DMS153 treated with DMSO at 0.1 percent for 48 hours (cell line): ENCODE measurements around the gene ZCCHC4.
A peak's percentile ranks its signal among the peaks of the same experiment; 100 is the strongest.

ENCODE experiments used
- DNase-seq: peaks from one replicate; lab custom pipeline; 2025; ENCODE audit not compliant: unreplicated experiment; lab: John Stamatoyannopoulos, UW

ZCCHC4 gene, protein sequence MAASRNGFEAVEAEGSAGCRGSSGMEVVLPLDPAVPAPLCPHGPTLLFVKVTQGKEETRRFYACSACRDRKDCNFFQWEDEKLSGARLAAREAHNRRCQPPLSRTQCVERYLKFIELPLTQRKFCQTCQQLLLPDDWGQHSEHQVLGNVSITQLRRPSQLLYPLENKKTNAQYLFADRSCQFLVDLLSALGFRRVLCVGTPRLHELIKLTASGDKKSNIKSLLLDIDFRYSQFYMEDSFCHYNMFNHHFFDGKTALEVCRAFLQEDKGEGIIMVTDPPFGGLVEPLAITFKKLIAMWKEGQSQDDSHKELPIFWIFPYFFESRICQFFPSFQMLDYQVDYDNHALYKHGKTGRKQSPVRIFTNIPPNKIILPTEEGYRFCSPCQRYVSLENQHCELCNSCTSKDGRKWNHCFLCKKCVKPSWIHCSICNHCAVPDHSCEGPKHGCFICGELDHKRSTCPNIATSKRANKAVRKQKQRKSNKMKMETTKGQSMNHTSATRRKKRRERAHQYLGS

DNA sequence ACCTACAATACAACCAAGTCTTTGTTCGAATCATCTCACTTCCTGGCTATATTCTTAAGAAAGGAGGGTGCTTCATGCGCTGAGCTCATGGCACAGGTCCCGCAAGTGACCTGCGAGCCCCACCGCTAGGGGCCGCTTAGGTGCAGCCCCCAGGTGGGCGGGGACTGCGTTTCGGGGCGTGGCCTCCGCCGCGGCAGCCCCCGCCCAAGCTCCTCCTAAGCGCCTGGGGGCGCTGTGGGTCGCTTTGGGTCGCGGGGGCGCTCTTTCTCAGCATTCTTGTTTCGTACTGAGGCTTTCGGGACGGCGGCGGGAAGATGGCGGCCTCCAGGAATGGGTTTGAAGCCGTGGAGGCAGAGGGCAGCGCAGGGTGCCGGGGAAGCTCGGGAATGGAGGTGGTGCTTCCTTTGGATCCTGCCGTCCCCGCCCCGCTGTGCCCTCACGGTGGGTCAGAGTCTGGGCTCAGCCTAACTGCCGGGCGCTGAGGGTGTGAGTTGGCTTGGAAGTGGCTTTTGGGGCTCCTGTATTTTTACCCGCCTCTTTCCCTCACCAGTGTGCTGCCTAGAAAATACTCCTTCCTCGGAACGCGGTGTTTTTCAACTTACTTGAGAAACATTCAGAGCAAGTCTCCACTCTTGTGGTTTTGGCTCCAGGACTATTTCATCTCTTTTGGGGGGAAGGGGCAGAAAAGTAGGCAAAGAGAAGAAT, at the start of gene ZCCHC4:
TSS of gene ZCCHC4 (plus strand) at position 279 of the 705 bp plus-strand sequence. CDS start at position 315, 36 bp downstream.
- DNase-seq: peak; percentile 19

DNA sequence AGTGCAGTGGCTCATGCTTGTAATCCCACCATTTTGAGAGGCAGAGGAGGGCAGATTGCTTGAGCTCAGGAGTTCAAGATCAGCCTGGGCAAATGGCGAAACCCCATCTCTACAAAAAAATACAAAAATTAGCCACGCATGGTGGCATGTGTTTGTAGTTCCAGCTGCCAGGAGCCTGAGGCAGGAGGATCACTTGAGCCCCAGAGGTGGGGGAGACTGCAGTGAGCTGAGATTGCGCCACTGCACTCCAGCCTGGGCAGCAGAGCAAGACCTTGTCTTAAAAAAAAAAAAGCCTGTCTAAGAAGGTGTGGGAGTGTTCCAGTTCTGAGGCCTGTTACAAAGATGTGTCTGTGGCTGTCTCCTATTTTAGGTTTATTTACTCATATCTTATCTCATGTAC, 40.7 kb upstream of the ZCCHC4 start:
- no peak for DNase-seq

DNA sequence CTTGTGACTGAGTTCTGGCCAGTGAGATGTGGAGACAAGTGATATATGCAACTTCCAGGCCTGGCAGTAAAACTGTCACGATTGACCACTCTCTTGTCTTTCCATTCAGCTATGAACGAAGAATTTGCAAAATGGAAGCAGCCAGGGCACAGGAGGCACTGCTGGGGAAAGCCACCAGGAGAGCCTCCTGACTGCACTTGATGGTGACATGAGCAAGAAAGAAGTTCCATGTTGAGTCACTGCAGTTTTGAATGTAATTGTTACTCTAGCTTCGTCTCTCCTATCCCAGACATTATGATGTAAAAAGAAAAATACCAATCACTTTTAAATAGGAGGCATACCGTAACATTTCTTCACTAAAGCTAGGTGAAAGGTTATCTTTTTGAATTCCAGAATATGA, 32.4 kb upstream of the ZCCHC4 start:
- DNase-seq: no peak

DNA sequence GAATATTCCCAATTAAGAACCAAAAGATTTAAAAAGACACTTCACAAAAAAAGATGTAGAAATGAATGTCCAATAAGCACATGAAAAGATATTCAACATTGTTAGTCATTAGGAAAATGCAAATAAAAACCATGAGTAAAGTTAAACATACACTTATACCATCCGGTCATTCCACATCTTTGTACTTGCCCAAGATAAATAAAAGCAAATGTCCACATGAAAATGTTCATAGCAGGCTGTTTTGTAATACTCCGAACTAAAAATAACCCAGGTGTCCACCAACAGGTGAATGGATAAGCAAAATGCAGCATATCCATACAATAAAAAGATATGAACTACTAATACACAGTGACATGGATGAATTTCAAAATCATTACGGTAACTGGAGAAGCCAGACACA, 28.6 kb upstream of the ZCCHC4 start:
- no peak for DNase-seq

DNA sequence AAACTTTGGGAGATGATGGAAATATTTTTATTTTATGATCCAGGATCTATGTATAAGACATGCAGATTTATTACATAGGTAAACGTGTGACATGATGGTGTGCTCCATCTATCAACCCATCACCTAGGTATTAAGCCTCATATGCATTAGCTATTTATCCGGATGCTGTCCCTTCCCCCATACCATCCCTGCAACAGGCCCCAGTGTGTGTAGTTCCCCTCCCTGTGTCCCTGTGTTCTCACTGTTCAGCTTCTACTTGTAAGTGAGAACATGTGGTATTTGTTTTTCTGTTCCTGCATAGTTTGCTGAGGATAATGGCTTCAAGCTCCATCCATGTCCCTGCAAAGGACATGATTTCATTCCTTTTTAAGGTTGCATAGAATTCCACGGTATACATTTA, 28.1 kb upstream of the ZCCHC4 start:
- no peak for DNase-seq

DNA sequence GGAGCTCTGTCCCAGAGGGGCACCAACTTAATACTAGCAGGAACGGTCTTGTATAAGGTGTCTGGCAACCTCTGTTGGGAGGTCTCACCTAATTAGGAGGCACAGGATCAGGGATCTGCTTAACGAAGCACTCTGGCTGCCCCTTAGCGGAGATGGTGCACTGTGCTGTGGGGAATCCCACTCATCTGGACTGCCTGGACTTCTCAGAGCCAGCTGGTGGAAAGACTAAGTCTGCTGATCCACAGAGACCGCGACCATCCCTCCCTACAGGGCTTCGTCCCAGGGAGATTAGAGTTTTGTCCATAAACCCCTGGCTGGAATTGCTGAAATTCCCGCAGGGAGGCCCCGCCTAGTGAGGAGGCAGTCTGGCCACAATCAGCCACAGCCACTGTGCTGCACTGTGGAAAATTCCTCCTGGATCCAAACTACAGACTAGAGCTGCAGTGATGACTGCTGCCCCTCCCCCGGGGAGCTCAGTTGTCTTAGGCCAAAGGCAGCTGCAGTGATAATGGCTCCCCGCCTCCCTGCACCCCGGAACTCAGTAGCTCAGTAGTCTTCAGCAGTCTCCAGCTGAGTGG, 22.0 kb upstream of the ZCCHC4 start:
- no peak for DNase-seq

DNA sequence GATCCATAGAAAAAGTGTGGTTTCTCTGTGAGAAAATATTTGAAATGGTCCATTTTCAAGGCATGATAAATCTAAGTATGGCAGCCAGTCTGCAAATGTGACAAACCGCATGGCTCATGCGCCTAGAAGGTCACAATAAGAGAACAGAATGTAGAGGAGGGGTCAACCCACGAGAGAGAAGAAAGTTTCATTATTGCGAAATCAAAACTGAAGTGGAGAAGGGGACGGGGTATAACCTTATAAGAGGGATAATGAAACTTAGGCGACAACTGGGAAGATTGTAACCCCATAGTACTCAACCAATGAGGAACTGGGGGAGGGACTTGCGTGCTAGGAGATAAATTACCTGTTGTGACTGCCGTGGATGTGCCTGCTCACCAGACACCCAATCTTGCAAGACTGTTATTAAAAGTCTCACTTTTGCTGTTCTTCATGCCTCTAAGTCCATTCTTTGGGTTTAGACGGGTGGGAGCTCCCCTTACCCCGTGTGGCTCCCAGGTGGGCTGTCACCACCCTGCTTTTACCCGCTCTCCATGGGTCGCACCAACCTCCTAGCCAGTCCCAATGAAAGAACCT, 21.3 kb upstream of the ZCCHC4 start:
- no peak for DNase-seq

GRCh38 chr4:25297528-25298242, 14.9 kb upstream of the ZCCHC4 start:
- DNase-seq: no peak

DNA sequence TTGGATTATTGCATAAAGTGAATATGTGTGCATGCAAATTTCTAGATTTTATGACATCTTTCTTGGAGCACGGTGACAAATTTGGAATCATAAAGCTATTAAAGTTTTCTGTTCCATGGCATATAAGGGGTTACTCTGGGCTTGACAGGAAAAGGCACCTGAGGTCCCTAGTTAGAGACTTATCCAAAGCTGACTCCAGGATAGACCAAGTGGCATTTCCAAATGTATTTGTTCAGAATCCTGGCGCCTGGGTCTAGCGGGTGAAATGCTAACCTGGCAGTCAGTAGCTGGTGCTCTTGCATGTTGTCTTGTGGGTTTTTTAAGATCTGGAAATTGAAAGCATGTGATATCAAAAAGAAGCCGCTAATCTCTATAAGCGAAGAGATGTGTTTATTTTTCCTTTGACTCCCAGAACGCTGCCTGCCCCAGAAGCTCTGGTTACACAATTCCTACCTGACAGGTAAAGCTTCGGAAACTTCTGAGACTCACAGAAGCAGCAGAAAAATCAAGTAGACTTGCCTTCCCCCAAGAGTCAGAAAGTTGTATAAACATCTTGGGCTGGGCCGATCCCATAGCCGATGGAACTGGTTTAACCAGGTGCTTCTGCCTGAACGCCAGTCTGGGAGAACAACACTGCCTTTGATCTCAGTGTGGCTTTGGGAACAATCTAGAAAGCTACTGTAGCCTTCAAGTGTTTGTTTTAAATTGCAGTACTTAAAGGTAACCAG, 12.9 kb upstream of the ZCCHC4 start:
- peak; percentile 3 for DNase-seq

DNA sequence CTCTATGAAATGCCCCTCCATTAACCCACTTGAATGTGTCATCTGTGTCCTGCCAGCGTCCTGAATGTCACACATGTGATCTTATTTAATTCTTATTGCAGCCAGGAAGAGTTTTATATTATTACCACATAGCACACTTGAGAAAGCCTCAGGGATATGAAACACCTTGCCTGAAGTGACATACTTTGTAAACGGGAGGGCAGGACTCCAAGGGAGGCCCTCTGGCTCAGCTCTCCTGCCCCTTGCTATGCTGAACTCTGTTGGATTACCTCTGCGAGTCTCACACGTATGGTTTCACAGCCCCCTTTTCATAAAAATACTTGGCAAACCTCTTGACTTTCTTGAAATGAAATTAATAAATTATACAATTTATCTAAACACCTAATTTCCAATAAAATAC, 11.1 kb upstream of the ZCCHC4 start:
- no peak for DNase-seq

DNA sequence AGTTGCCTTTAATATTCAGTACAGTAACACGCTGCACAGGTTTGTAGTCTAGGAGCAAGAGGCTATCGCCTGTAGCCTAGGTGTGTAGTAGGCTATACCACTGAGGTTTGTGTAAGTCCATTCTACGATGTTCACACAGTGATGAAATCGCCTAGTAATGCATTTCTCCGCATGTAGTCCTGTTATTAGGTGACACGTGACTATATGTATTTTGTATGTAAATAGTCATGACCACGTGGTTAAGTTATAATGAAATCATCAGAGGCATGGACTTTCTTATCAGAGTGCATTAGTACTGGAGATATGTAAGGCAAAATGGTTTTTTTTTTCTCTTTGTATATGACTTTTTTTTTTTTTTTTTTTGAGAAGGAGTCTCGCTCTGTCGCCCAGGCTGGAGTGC, 9.9 kb upstream of the ZCCHC4 start:
- DNase-seq: no peak

DNA sequence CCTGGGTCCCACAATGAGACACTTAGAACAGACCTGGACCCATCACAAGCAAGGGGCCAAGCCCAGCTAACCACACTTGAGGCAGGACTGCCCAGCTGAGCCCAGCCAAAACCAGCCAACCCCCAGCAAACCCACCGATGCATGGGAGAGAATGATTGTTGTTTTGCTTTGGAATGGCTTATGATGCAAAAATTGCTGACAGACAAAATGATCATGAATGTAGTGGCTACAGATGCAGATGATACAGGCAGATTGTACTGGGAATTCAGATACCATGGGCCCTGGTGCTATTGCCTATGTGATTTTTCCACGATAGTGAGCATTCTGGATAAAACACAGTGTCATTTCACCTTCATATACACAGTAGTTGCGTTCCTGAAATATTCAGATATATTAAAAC, 9.0 kb upstream of the ZCCHC4 start:
- DNase-seq: no peak

DNA sequence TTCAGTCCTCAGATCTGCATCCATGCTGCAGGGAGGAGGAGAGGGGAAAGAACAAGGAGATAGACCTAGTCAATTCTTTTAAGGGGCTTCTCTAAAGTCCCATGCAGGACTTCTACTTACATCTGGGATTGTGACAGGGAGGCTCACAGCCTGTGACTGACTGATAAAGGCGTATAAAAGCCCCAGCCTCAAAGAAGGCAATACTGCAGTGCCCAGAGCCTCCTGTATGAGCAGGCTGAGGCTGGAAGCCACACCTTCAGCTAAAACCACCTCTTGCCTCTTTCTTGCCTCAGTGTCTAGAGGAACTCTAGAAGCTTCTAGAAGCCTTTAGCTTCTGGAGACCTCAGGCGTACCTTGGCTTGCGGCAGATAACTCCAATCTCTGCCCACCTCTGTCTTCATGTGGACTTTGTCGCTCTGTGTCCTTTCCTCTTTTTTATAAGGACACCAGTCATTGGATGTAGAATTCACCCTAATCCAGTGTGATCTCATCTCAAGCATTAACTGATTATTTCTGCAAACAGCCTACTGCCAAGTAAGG, 6.0 kb upstream of the ZCCHC4 start:
- no peak for DNase-seq

DNA sequence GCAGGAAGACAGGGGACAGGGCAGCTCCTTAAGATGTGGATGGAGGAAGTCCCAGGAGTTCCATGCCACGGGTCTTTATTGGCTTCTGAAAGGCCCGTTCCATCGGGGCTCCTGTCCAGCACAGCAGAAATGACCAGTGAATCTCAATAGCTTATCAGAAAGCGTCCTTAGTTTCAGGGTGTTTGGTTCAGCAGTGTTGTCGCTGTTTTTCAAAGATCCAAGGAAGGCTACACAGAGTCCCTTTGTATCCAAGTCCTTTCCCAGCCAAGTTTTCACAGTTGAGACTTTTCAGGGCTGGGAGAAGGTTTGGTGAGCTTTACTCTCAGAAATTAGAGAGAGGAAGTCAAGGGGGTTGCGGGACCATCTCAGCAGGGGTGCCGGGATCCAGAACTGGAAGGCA, 5.0 kb upstream of the ZCCHC4 start:
- no peak for DNase-seq

- no peak for DNase-seq
Observed at GRCh38 chr4:25308306-25308705, 4.3 kb upstream of the ZCCHC4 start.

- DNase-seq: no peak
Observed at GRCh38 chr4:25308761-25309160, 3.8 kb upstream of the ZCCHC4 start.

DNA sequence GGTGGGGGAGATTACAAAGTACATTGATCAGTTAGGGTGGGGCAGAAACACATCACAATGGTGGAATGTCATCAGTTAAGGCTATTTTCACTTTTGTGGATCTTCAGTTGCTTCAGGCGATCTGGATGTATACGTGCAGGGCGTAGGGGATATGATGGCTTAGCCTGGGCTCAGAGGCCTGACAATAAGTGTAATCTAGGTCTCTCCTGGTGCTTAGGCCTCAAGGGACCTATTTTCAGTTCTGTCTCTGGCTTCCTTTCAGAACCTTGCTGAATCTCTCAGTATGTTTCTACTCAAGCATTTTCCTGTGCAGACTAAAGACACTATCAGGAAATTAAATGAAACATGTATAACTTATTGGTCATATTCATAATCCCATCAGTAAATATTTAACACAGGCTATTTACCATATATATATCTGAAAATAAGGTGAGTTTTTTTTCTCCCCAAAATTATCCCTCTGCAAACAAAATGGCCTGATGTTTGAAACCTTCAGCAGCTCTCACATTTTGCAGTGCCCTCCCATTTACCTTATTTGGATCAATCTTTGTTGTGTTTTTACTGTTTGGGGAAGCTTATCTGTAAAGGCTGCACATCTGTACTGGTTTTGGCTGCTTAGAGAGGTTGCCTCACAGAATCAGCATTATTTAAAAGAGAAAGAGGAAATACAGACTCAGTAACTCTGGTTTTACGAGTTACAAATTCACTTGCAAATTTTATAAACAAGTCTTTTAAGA, 2.3 kb upstream of the ZCCHC4 start:
- DNase-seq: no peak

- DNase-seq: no peak
Observed at GRCh38 chr4:25310803-25311166, 1.8 kb upstream of the ZCCHC4 start.

- no peak for DNase-seq
Observed at GRCh38 chr4:25313201-25313895, 774 bp downstream of the ZCCHC4 start.
